Midbrain (tissue), 1 donor: ENCODE data around the gene STYXL1.
A peak's percentile ranks its signal among the peaks of the same experiment; 100 is the strongest.

Experiments used
- DNase-seq: peaks from one replicate; lab custom pipeline; 2025; lab: John Stamatoyannopoulos, UW

STYXL1 gene

GRCh38 chr7:75979759-75980429 is 67.9 kb downstream of the STYXL1 start:
- no peak for DNase-seq

DNA sequence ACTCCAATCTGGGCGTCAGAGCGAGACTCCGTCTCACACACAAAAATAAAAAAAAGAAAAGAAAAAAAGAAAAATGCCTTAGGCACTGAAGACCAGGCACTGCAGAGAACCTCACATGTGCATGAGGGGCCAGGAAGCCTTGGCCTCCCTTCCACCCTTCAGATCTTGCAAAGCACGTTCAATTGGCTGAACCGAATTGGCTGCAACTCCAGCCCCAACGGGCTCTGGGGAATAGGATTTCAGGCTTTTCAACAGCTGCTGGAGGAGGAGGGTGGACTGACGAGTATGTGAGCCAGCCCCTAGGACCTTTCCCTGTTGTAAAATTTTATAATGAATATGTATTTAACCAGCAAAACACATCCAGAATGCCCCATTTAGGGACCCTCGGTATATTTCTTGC is 70.1 kb downstream of the STYXL1 start:
- DNase-seq, result no peak

DNA sequence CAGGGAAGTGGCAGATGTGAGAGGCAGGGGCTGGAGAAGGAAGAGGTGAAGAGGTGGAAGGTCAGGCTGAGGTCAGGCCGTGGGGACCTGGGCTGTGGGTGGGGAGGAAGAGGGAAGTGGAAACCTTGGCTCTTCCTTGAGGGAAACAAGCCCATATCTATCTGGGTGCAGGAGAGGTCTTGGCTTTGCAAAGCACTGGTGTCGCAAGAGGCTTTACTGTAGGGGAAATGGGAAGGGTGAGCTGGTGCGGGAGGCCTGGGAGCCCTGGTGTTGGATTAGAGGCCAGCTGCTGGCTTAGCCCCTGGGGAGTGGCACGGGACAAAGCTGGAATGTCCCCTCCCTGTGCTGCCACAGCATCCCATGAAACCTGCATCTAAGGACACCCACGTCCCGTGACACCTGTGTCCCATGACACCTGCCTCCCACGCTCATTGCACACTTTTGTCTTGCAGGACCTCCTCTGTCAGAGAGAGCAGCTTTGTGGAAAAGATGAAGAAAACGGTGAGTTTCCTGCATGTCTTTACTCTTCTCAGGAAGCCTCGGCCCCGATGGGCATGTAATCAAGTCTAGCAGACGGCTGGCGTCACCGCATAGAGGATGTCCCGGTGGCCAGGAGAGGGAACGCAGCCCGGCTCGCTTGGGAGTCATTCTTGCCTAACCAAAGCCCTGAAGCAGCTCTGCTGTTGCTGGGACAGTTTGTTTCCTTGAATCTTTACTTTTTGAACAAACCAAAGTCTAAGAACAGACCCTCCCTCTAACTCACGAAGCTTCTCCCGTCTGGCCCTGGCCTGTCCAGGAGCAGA is 75.6 kb downstream of the STYXL1 start:
- DNase-seq, result no peak

DNA sequence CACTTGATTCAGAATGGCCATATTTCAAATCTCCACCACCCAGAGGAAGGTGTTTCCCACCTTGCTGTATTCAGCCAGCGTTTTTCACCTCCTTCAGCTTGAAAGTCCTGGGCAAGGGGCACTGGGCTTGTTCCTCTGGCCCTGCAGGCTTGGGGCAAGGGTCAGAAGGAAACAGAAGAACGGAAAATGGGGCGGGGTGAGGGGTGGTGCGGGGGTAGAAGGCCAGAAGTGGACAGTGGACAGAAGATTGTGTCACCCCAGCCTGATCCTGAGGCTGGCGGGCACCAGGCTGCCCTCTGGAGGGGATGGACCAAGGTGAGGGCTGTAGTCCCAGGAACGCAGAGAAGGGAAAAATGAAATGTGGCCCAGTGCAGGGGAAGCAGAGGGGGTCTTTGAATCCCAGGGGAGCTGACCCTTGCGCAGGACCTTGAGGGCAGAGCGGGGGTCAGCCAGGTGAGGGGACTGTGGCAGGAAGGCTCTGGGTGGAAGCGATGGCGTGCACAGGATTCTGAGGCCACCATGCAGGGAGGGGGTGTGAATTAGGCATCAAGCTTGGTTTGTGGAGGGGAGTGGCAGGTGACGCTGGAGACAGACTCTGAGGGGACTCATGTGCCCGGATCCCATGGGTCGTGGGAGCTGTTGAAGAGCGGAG is 76.4 kb downstream of the STYXL1 start:
- DNase-seq, result no peak

- no peak for DNase-seq
These were observed 77.9 kb downstream of the STYXL1 start for GRCh38 chr7:75969704-75970498.

GRCh38 chr7:75969182-75969581 is 78.6 kb downstream of the STYXL1 start:
- DNase-seq, result no peak

- DNase-seq, result peak; percentile 82
These were observed 79.2 kb downstream of the STYXL1 start for GRCh38 chr7:75968561-75969001.

DNA sequence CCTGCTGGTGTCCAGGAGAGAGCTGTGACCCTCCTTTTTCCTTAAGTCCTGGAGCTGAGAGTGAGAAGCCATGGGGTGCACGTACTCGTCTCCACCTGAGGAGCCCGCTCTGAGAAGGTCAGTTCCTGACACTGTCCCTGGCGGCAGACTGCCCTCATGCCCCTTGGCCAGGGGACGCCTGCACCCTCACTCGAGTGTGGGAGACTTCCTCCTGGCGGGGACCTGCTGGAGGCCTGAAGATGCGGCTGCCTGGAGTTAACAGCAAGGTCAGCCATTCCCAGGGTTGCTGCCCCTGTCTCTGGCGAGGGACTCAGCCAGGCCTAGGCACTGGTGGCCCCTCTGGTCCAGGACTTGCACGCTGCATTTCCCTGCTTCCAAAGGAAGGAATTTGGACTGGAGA is 79.8 kb downstream of the STYXL1 start:
- DNase-seq, result no peak

- DNase-seq, result no peak
These were observed 80.3 kb downstream of the STYXL1 start for GRCh38 chr7:75967487-75967997.

GRCh38 chr7:75967055-75967454 is 80.7 kb downstream of the STYXL1 start:
- no peak for DNase-seq

GRCh38 chr7:75966190-75966961 is 81.4 kb downstream of the STYXL1 start:
- DNase-seq, result peak; percentile 39

DNA sequence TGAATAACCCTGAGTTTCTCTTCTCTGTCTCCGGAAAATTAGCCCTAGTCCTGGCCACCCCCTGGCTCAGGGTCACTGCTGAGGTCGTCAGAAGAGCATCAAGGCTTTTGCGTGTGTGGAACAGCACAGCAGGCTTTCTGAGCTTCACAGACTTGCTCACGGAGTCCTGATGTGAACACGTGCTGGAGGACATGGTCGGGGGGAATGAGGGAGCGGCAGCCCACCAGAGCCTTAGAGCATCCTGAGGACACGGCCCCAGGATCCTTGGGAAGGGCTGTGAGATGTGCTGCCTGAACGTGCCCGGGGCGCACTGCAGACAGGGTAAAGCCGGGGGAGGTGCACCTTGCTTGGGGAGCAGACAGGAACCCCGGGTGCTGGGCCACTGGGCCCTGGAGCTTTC is 82.2 kb downstream of the STYXL1 start:
- DNase-seq, result no peak

DNA sequence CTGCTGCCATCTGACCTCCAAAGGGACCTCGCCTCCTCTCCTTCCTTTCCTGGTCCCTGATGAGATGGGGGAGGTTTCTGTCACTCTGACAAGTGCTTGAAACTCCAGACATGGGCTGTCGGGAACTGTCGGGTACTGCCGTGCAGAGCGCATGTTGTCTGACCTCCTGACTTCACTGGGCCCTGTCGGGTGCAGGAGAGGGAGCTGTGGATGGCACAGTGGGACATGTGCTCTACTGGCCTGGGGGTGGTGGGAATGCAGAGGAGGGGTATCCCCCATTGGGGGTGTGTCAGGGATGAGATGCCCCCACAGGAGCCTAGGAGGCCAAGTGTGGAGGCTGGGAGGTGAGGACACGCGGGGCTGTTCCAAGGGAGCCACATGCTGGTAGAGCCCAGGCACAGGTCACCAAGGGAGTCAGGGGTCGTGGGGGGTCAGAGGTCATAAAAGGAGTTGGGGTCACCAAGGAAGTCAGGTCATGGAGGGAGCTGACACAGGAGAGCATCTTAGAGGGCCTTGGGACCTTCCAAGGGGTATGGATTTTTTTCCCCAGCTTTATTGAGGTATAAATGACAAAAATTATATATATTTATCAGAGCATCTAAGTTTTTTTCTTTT is 84.3 kb downstream of the STYXL1 start:
- no peak for DNase-seq

- no peak for DNase-seq
These were observed 85.0 kb downstream of the STYXL1 start for GRCh38 chr7:75962607-75963380.

GRCh38 chr7:75961218-75961617 is 86.6 kb downstream of the STYXL1 start:
- no peak for DNase-seq

DNA sequence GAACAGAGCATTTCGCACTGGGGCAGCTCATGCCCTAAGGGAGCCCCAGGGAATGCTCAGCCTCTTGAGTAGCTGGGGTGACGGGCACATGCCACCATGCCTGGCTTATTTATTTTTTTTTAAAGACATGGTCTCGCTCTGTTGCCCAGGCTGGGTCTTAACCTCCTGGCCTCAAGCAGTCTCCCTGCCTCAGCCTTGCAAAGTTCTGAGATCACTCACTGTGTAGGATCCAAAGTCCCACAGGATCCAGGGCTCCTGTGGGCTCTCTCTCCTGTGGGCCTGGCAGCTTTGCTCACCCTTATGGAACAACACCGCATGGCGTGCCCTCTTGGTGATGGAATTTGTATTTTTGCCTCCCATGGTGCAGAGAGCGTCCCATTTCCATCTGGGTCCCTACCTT is 87.4 kb downstream of the STYXL1 start:
- DNase-seq, result no peak

- no peak for DNase-seq
These were observed 88.8 kb downstream of the STYXL1 start for GRCh38 chr7:75958802-75959543.

DNA sequence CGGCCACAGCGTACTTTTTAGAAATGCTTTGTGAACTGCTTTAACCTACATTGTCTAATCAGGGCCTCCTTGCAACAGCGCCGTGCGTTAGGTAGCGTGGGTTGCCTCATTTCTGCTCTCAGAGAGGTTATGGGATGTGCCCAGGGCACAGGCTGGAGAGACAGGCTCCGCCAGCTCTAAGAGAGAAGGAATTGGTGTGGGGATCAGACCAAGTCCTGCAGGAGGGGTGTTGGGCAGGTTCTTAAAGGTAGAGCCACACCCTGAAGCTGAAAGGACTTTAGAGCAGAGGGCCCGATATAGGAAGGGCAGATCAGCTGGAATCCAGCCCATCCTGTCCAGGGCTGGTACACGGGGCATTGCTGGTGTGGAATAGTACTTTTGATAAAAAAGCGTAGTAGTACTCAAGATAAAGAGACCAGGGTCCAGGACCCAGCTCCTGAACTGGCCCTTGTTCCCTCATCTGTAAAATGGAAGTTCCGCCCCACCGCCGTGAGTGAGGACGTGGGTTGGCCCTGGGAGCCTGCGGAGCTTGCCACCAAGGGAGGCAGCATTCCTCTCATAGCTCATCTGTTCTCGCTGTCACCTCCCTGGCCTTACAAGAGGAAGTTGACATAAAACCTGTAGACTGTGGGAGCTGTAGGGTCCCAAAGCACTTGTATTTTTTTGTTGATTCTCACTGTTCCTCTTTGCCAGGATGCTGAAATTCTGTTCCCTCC is 90.6 kb downstream of the STYXL1 start:
- no peak for DNase-seq
